SK-N-SH (cell line): ENCODE results near the gene TMIGD3. TPM values are rescaled to one million over a fixed set of nuclear protein-coding genes. Genes with fewer than 3 reads are reported as not detected.
"Not testable (repeated sequence)": the region's sequence is repeated elsewhere in the genome, so short reads cannot be mapped to it uniquely, and the experiment has no call there.

ENCODE experiments used
- CTCF ChIA-PET: fragments of 300-600, 350-600 bp; formaldehyde crosslinking; extraction: SDS; loops from one replicate; lab custom pipeline; 2021; lab: Yijun Ruan, JAX
- POLR2A ChIA-PET: fragments of 350-600 bp; sonication (Branson Sonifier 250); formaldehyde crosslinking; extraction: SDS; loops from one replicate; lab custom pipeline; 2020; ENCODE audit warnings: antibody characterized with exemption, inconsistent platforms; lab: Yijun Ruan, JAX
- DNase-seq: peaks from one replicate; pipeline ENCODE4 v3.0.0; 2012
- H2AFZ ChIP-seq: fragments of 200-600 bp; sonication (generic); 2 replicates; pipeline ENCODE4 v1.8.1; 2016; ENCODE audit warnings: antibody characterized with exemption, mild to moderate bottlenecking, low read depth
- H3F3A ChIP-seq: fragments of 200-600 bp; sonication (generic); replicated peaks from 2 replicates; pipeline ENCODE3; 2016; ENCODE audit warnings: antibody characterized with exemption, mild to moderate bottlenecking; ENCODE audit not compliant: insufficient read depth
- H3K27ac ChIP-seq, 2 experiments: fragments of 200-500 bp in 1 of 2; fragments of 200-600 bp in 1 of 2; sonication (Bioruptor generic) in 1 of 2; sonication (generic), shearing (Covaris generic) in 1 of 2; 2 replicates each; pipeline versions ENCODE4 v1.5.1 to v1.6.1; 2014 to 2016; ENCODE audit warnings: low read depth in 2 of 2, inconsistent platforms in 1 of 2, low read length in 1 of 2, mild to moderate bottlenecking in 1 of 2, mixed read lengths in 1 of 2
- H3K27me3 ChIP-seq: fragments of 200-600 bp; sonication (generic), shearing (Covaris generic); 2 replicates; pipeline ENCODE4 v1.6.1; 2016; ENCODE audit warnings: mixed run types; ENCODE audit not compliant: insufficient read depth
- H3K36me3 ChIP-seq, 2 experiments: fragments of 200-500 bp in 1 of 2; fragments of 200-600 bp in 1 of 2; sonication (Bioruptor generic) in 1 of 2; sonication (generic) in 1 of 2; replicated peaks in 1 of 2; 2 replicates each; pipeline versions ENCODE3 to v1.5.1; 2014 to 2016; ENCODE audit warnings: low read length in 1 of 2, mild to moderate bottlenecking in 1 of 2; ENCODE audit not compliant: insufficient read depth in 2 of 2, control insufficient read depth in 1 of 2
- H3K4me1 ChIP-seq, 2 experiments: fragments of 200-500 bp in 1 of 2; fragments of 200-600 bp in 1 of 2; sonication (Bioruptor generic) in 1 of 2; sonication (generic), shearing (Covaris generic) in 1 of 2; 2 replicates each; pipeline versions ENCODE4 v1.5.1 to v1.6.1; 2014 to 2016; ENCODE audit warnings: low read depth in 1 of 2, low read length in 1 of 2, mixed run types in 1 of 2; ENCODE audit not compliant: insufficient read depth in 2 of 2, control insufficient read depth in 1 of 2
- H3K4me2 ChIP-seq: fragments of 200-600 bp; sonication (generic), shearing (Covaris generic); 2 replicates; pipeline ENCODE4 v1.6.1; 2017; ENCODE audit warnings: mixed run types
- H3K4me3 ChIP-seq, 2 experiments: fragments of 200-500 bp in 1 of 2; fragments of 200-600 bp in 1 of 2; sonication (Bioruptor generic) in 1 of 2; sonication (generic), shearing (Covaris generic) in 1 of 2; 2 replicates each; pipeline versions ENCODE4 v1.5.1 to v1.8.1; 2014 to 2016; ENCODE audit warnings: low read depth in 2 of 2, inconsistent platforms in 1 of 2, low read length in 1 of 2, mild to moderate bottlenecking in 1 of 2, mixed read lengths in 1 of 2, moderate library complexity in 1 of 2
- H3K79me2 ChIP-seq: fragments of 200-600 bp; sonication (generic); 2 replicates; pipeline ENCODE4 v1.8.1; 2017; ENCODE audit warnings: mild to moderate bottlenecking; ENCODE audit not compliant: insufficient read depth
- H3K9ac ChIP-seq: fragments of 200-600 bp; sonication (generic); 2 replicates; pipeline ENCODE4 v1.6.1; 2017; ENCODE audit warnings: mixed run types
- H3K9me2 ChIP-seq: fragments of 200-600 bp; sonication (generic); 2 replicates; pipeline ENCODE4 v1.6.1; 2017; ENCODE audit warnings: mixed run types
- H3K9me3 ChIP-seq: fragments of 200-600 bp; sonication (generic); 2 replicates; pipeline ENCODE4 v1.6.1; 2017; ENCODE audit warnings: mixed run types, mild to moderate bottlenecking, moderate library complexity
- H4K20me1 ChIP-seq: fragments of 200-600 bp; sonication (generic); 2 replicates; pipeline ENCODE4 v1.6.1; 2017; ENCODE audit warnings: mild to moderate bottlenecking, mixed run types; ENCODE audit not compliant: insufficient read depth
- CHD2 ChIP-seq: fragments of 150-350 bp; IDR thresholded peaks from 2 replicates; pipeline ENCODE4 v1.6.1; 2018; ENCODE audit warnings: low read length; ENCODE audit not compliant: partially characterized antibody
- FOXJ3 ChIP-seq: sonication (generic); formaldehyde crosslinking; IDR thresholded peaks from 2 replicates; pipeline ENCODE4 v1.5.1; 2020; ENCODE audit warnings: mild to moderate bottlenecking, missing genetic modification reagents
- MEF2A ChIP-seq: IDR thresholded peaks from 2 replicates; pipeline ENCODE4 v1.4.0; 2012; ENCODE audit warnings: low read depth, borderline replicate concordance
- NRF1 ChIP-seq: IDR thresholded peaks from 2 replicates; pipeline ENCODE4 v1.6.1; 2012; ENCODE audit warnings: low read depth, mild to moderate bottlenecking, low read length
- REST ChIP-seq: IDR thresholded peaks from 2 replicates; pipeline ENCODE4 v1.6.1; 2012; ENCODE audit warnings: mild to moderate bottlenecking, low read depth, low read length, moderate library complexity
- RXRA ChIP-seq: IDR thresholded peaks from 2 replicates; pipeline ENCODE4 v1.4.0; 2012; ENCODE audit warnings: low read depth, mild to moderate bottlenecking, borderline replicate concordance
- TEAD4 ChIP-seq: IDR thresholded peaks from 2 replicates; pipeline ENCODE4 v1.4.0; 2012; ENCODE audit warnings: mild to moderate bottlenecking, borderline replicate concordance; ENCODE audit not compliant: insufficient read depth
- ZBTB33 ChIP-seq: IDR thresholded peaks from 2 replicates; pipeline ENCODE4 v1.4.0; 2012; ENCODE audit warnings: low read depth, borderline replicate concordance
- WGBS: methylation state at CpG from one replicate; pipeline ENCODE4 v1.1.6; 2017; ENCODE audit warnings: low lambda C conversion rate; 5-methylcytosine and 5-hydroxymethylcytosine counted together
- polyA plus RNA-seq, 3 experiments: library from polyadenylated mRNA; depleted of rRNA; stranded (reverse); fragments of >200 nt; gene quantifications; 2 replicates each; pipeline ENCODE4 v1.2.3, GENCODE V29; 2012
- TF ChIP-seq, protein P1 (sequence below): IDR thresholded peaks from 2 replicates; pipeline ENCODE4; 2012
- TF ChIP-seq, protein P2 (sequence below): fragments of 150-350 bp; IDR thresholded peaks from 2 replicates; pipeline ENCODE4 v1.6.1; 2017; ENCODE audit warnings: antibody characterized with exemption, low read length, low read depth, borderline replicate concordance
- TF ChIP-seq, protein P3 (sequence below): IDR thresholded peaks from 2 replicates; pipeline ENCODE4 v1.4.0; 2012; ENCODE audit warnings: low read depth, borderline replicate concordance

TMIGD3 gene
- polyA plus RNA-seq, 1 of the 3 experiments (the other 2 are of a cell fraction), result not detected

- Histone ChIP-seq H3K36me3 (peaks cover 0 to 2% of the 10 kb centered on the region in 2 experiments), H3K9ac (no peak overlapping the region), H3K9me2 (no peaks in the 10 kb centered on the region), H2AFZ (no peak overlapping the region; the same call in 1 of the 2 replicates), H3K4me1 (no peaks in the 10 kb centered on the region), H4K20me1 (no peaks in the 10 kb centered on the region), H3F3A (peaks cover 16% of the 10 kb centered on the region), H3K4me3 (no peak overlapping the region), H3K4me2 (no peak overlapping the region), H3K27me3 (no peaks in the 10 kb centered on the region), H3K9me3 (no peaks in the 10 kb centered on the region), H3K79me2 (no peaks in the 10 kb centered on the region), H3K27ac (no peak overlapping the region)
- POLR2A ChIA-PET, result no interaction called here
- CTCF ChIA-PET, result interaction anchor here (0.8 to 1.5 kb wide), 2 partner anchors 10 to 43 kb away, joined by 3 to 6 read pairs; no protein-coding TSS in a partner anchor
- no peak for DNase-seq
- WGBS, result 88% methylated on average over 8 of the region's 8 CpGs
- TF ChIP-seq, protein P1, sequence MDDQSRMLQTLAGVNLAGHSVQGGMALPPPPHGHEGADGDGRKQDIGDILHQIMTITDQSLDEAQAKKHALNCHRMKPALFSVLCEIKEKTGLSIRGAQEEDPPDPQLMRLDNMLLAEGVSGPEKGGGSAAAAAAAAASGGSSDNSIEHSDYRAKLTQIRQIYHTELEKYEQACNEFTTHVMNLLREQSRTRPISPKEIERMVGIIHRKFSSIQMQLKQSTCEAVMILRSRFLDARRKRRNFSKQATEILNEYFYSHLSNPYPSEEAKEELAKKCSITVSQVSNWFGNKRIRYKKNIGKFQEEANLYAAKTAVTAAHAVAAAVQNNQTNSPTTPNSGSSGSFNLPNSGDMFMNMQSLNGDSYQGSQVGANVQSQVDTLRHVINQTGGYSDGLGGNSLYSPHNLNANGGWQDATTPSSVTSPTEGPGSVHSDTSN, result no peak
- TF ChIP-seq, protein P2, sequence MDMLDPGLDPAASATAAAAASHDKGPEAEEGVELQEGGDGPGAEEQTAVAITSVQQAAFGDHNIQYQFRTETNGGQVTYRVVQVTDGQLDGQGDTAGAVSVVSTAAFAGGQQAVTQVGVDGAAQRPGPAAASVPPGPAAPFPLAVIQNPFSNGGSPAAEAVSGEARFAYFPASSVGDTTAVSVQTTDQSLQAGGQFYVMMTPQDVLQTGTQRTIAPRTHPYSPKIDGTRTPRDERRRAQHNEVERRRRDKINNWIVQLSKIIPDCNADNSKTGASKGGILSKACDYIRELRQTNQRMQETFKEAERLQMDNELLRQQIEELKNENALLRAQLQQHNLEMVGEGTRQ, result no peak
- TF ChIP-seq NRF1, result no peak
- TF ChIP-seq, protein P3, sequence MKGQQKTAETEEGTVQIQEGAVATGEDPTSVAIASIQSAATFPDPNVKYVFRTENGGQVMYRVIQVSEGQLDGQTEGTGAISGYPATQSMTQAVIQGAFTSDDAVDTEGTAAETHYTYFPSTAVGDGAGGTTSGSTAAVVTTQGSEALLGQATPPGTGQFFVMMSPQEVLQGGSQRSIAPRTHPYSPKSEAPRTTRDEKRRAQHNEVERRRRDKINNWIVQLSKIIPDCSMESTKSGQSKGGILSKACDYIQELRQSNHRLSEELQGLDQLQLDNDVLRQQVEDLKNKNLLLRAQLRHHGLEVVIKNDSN, result no peak
- no peak for TF ChIP-seq CHD2
- TF ChIP-seq MEF2A, result no peak
- TF ChIP-seq REST, result no peak
- no peak for TF ChIP-seq ZBTB33
- no peak for TF ChIP-seq FOXJ3
- TF ChIP-seq TEAD4, result no peak
- TF ChIP-seq RXRA, result no peak
Measured at GRCh38 chr1:111551623-111552411, 48.4 kb upstream of the TMIGD3 start.

GRCh38 chr1:111547786-111548185, 44.4 kb upstream of the TMIGD3 start:
- H3K27ac ChIP-seq, H3K4me2 ChIP-seq, H3K9me3 ChIP-seq, DNase-seq, H4K20me1 ChIP-seq, H3K79me2 ChIP-seq, H3K36me3 ChIP-seq, H3K4me3 ChIP-seq, H3F3A ChIP-seq, POLR2A ChIA-PET, H2AFZ ChIP-seq, H3K27me3 ChIP-seq, H3K4me1 ChIP-seq, H3K9me2 ChIP-seq, H3K9ac ChIP-seq: not testable (repeated sequence)
- CTCF ChIA-PET, result interaction anchor here (1.6 kb wide), 1 partner anchor 102 kb away, joined by 3 read pairs; no protein-coding TSS in a partner anchor
- WGBS, result 42% methylated on average over 1 of the region's 1 CpG
